Esophagus muscularis mucosa (tissue), 4 donors: ENCODE measurements around the gene ZBTB8OS. TPM values are rescaled to one million over a fixed set of nuclear protein-coding genes. Genes with fewer than 3 reads are reported as not detected.

ENCODE experiments used
- DNase-seq: peaks from one replicate; pipeline ENCODE4 v3.0.0-alpha.2; 2017; ENCODE audit errors: extremely low spot score
- H3K27ac ChIP-seq, 4 donors: fragments of 200-600 bp; sonication (generic); replicated peaks in 1 of 4; 1 replicate in 3 of 4; 2 replicates in 1 of 4; pipeline ENCODE4 v1.5.1; 2016 to 2019; ENCODE audit warnings: mild to moderate bottlenecking in 1 of 4
- H3K27me3 ChIP-seq, 4 donors: fragments of 200-600 bp; sonication (generic); one replicate each; pipeline versions ENCODE4 v1.5.1 to v1.6.0; 2016 to 2019
- H3K36me3 ChIP-seq, 4 donors: fragments of 200-600 bp; sonication (generic); one replicate each; pipeline ENCODE4 v1.5.1; 2016 to 2019
- H3K4me1 ChIP-seq, 4 donors: fragments of 200-600 bp; sonication (generic); one replicate each; pipeline ENCODE4 v1.5.1; 2016 to 2019
- H3K4me3 ChIP-seq, 4 donors: fragments of 200-600 bp; sonication (generic); 1 replicate in 2 of 4; 2 replicates in 2 of 4; pipeline ENCODE4 v1.5.1; 2016 to 2019; ENCODE audit warnings: mild to moderate bottlenecking in 4 of 4, moderate library complexity in 1 of 4
- H3K9me3 ChIP-seq, 4 donors: fragments of 200-600 bp; sonication (generic); 1 replicate in 3 of 4; 2 replicates in 1 of 4; pipeline ENCODE4 v1.5.1; 2016 to 2019
- CTCF ChIP-seq, 3 experiments: fragments of 200-600 bp in 2 of 3; fragments of 450-650 bp in 1 of 3; sonication (generic) in 2 of 3; IDR thresholded peaks; one replicate each; pipeline ENCODE4 v1.5.1; 2017 to 2019; ENCODE audit warnings: antibody characterized with exemption in 3 of 3, mild to moderate bottlenecking in 2 of 3, moderate library complexity in 1 of 3
- EP300 ChIP-seq: sonication (generic); formaldehyde crosslinking; IDR thresholded peaks from one replicate; pipeline ENCODE4 v1.6.1; 2017; ENCODE audit warnings: antibody characterized with exemption
- POLR2A ChIP-seq: fragments of 450-650 bp; IDR thresholded peaks from one replicate; pipeline ENCODE4 v1.6.1; 2017; ENCODE audit warnings: antibody characterized with exemption, moderate library complexity, mild to moderate bottlenecking, low read depth
- POLR2AphosphoS5 ChIP-seq, 2 donors: sonication (generic); formaldehyde crosslinking; IDR thresholded peaks; one replicate each; pipeline ENCODE4 v1.6.1; 2017; ENCODE audit warnings: antibody characterized with exemption in 2 of 2
- WGBS: methylation state at CpG from one replicate; pipeline ENCODE4 v1.1.5; 2018; 5-methylcytosine and 5-hydroxymethylcytosine counted together
- intact Hi-C: fragments of 100-400 bp; cut with DNase I; formaldehyde crosslinking; loops from one replicate; pipeline ENCODE4 v1.15.1; 2023
- total RNA-seq, 4 donors: library from RNA; depleted of rRNA; stranded (reverse); fragments of >200 nt; gene quantifications; one replicate each; pipeline versions ENCODE4 v1.1.0 to v1.2.1, GENCODE V29; 2016

Gene ZBTB8OS
- total RNA-seq, 4 donors from 2014 or later = 19.6 to 31.1 (median 25.8) TPM

- TF ChIP-seq POLR2AphosphoS5 (IDR thresholded peaks at IDR 0.05) (no peak), EP300 (no peak), CTCF (IDR thresholded peaks at IDR 0.05) (no peak), POLR2A (no peak)
- Histone ChIP-seq H3K4me3 (no peak overlapping the region), H3K27me3 (no peaks in the 10 kb centered on the region), H3K9me3 (no peaks in the 10 kb centered on the region), H3K36me3 (peaks cover 7 to 39% (median 23%) of the 10 kb centered on the region in 4 donors), H3K27ac (no peak overlapping the region), H3K4me1 (no peaks in the 10 kb centered on the region)
- no peak for DNase-seq
- 94% methylated on average over 2 of the region's 2 CpGs for WGBS
- intact Hi-C loops = no loop called here
These were observed 28.1 kb downstream of the ZBTB8OS start for GRCh38 chr1:32622205-32622604.

DNA sequence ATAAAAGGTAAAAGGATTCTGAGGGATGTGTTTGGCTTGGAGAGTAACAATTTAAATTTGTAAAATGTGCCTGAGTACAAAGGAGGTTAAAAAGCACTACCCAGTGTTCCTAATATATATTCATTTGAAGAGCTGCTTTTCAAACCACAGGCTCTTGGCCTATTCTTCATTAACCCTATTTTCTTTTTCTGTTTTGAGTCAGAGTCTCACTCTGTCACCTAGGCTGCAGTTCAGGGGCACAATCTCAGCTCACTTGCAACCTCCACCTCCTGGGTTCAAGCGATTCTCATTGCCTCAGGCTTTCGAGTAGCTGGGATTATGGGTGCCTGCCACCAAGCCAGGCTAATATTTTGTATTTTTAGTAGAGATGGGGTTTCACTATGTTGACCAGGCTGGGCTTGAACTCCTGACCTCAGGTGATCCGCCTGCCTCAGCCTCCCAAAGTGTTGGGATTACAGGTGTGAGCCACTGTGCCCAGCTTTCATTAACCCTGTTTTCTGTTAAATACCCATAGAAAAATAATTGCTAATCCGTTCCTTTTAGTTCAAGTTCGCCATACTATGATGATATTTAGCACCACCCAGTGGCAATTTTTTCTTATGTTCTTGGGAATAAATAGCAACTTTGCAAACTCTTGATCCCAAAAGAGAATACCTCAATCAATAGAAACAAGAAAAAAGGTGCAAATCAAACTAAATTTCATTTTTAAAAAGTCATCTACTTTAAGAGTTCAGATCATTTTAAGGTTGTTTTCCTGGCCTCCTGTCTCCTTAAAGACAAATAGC, 30.5 kb downstream of the ZBTB8OS start:
- intact Hi-C loops = loop anchor here (10.0 kb wide), 2 partner anchors 95 to 175 kb away; no protein-coding TSS in a partner anchor

GRCh38 chr1:32618673-32619221, 31.6 kb downstream of the ZBTB8OS start:
- Histone ChIP-seq H3K27me3 (no peaks in the 10 kb centered on the region), H3K27ac (no peak overlapping the region), H3K36me3 (peaks cover 0 to 17% (median 10%) of the 10 kb centered on the region in 4 donors), H3K4me1 (no peaks in the 10 kb centered on the region), H3K9me3 (no peaks in the 10 kb centered on the region), H3K4me3 (no peak overlapping the region)
- 97% methylated on average over 5 of the region's 5 CpGs for WGBS
- TF ChIP-seq POLR2AphosphoS5 (IDR thresholded peaks at IDR 0.05) (no peak), POLR2A (no peak), CTCF (IDR thresholded peaks at IDR 0.05) (no peak), EP300 (no peak)
- intact Hi-C loops = loop anchor here (10.0 kb wide), 2 partner anchors 94 to 174 kb away; no protein-coding TSS in a partner anchor
- no peak for DNase-seq

More for the DNA sequence above, 30.5 kb downstream of the ZBTB8OS start:
- Histone ChIP-seq H3K4me1 (no peaks in the 10 kb centered on the region), H3K36me3 (peaks cover 0 to 26% (median 11%) of the 10 kb centered on the region in 4 donors), H3K27me3 (no peaks in the 10 kb centered on the region), H3K27ac (no peak overlapping the region), H3K4me3 (no peak overlapping the region), H3K9me3 (no peaks in the 10 kb centered on the region)
- WGBS = 63% methylated on average over 5 of the region's 5 CpGs
- TF ChIP-seq EP300 (no peak), CTCF (IDR thresholded peaks at IDR 0.05) (peak in 2 of 3 experiments; percentile 19 to 23)
- no peak for DNase-seq

- TF ChIP-seq CTCF (IDR thresholded peaks at IDR 0.05) (no peak), POLR2AphosphoS5 (IDR thresholded peaks at IDR 0.05) (no peak), EP300 (no peak), POLR2A (no peak)
- no peaks in the 10 kb centered on the region for H3K9me3 ChIP-seq
- intact Hi-C loops = loop anchor here (10.0 kb wide), 2 partner anchors 89 to 169 kb away; no protein-coding TSS in a partner anchor
- H3K36me3 ChIP-seq = no peaks in the 10 kb centered on the region
- DNase-seq = no peak
- H3K27ac ChIP-seq = no peak overlapping the region
- peaks cover 5 to 17% (median 16%) of the 10 kb centered on the region in 4 donors for H3K4me1 ChIP-seq
- 92% methylated on average over 5 of the region's 5 CpGs for WGBS
- H3K4me3 ChIP-seq = no peak overlapping the region
- no peaks in the 10 kb centered on the region for H3K27me3 ChIP-seq
These were observed 36.9 kb downstream of the ZBTB8OS start for GRCh38 chr1:32613472-32613871.
